ENCODE measurements around the gene TMEFF2.

GRCh38 chr2:192002418-192002817 lies 192.3 kb downstream of the TMEFF2 start:
- no peak for TF ChIP-seq CTCF (IDR thresholded peaks at IDR 0.05; ENCODE audit: insufficient read depth, low read length, poor library complexity, severe bottlenecking)
- TF ChIP-seq EZH2phosphoT487 (conservative IDR thresholded peaks at IDR 0.05; ENCODE audit: low read length) = no peak

Data from SU-DHL-6 (cell line).